K562 (cell line): ENCODE measurements around the gene CEP295NL. TPM values are rescaled to one million over a fixed set of nuclear protein-coding genes. Genes with fewer than 3 reads are reported as not detected.

Source experiments
- ATAC-seq: fragments of 200-7000 bp; cut with Tn5 transposase; 3 replicates; pipeline ENCODE4 v1.9.1; 2020; ENCODE audit warnings: moderate library complexity
- BruUV-seq: library from RNA; stranded (reverse); fragments of 400-500 nt; replicated peaks from 2 replicates; lab custom pipeline; 2021; lab: Mats Ljungman, UMichigan
- CTCF ChIA-PET: fragments of 300-600 bp; formaldehyde crosslinking; extraction: SDS; loops from one replicate; lab custom pipeline; 2021; ENCODE audit warnings: low intra/inter-chr PET ratio; lab: Yijun Ruan, JAX
- POLR2A ChIA-PET: fragments of 300-600, 350-650 bp; sonication (Branson Sonifier 250); formaldehyde crosslinking; extraction: SDS; loops from one replicate; lab custom pipeline; 2021; ENCODE audit warnings: antibody characterized with exemption, inconsistent platforms; lab: Yijun Ruan, JAX
- DNase-seq, 4 experiments: peaks; one replicate each; pipeline versions ENCODE4 v3.0.0 to v3.0.0-alpha.2; 2011 to 2018; ENCODE audit warnings: low spot score in 3 of 4, mixed read lengths in 3 of 4; ENCODE audit errors: extremely low read depth in 1 of 4
- FAIRE-seq: peaks from 2 replicates; lab custom pipeline; 2011; peaks lifted over from hg19 to GRCh38; lab: Jason Lieb, UNC
- H2AFZ ChIP-seq: 2 replicates; pipeline ENCODE4 v1.6.0; 2011; ENCODE audit warnings: low read depth, low read length, control low read depth, inconsistent platforms
- H3K27ac ChIP-seq: fragments of 200-600 bp; 3 replicates; pipeline ENCODE4 v1.8.0; 2011; ENCODE audit warnings: low read depth, mild to moderate bottlenecking, control low read depth, inconsistent platforms, low read length, moderate library complexity, mixed read lengths; ENCODE audit errors: extremely low read depth
- H3K27me3 ChIP-seq, 2 experiments: fragments of 300-600 bp in 1 of 2; 2 replicates in 1 of 2; 3 replicates in 1 of 2; pipeline versions ENCODE4 v1.6.0 to v1.8.0; 2011; ENCODE audit warnings: inconsistent platforms in 2 of 2, low read length in 2 of 2, mild to moderate bottlenecking in 1 of 2, mixed read lengths in 1 of 2, moderate library complexity in 1 of 2; ENCODE audit not compliant: control insufficient read depth in 2 of 2, insufficient read depth in 2 of 2
- H3K36me3 ChIP-seq: fragments of 300-600 bp; 3 replicates; pipeline ENCODE4 v1.8.0; 2011; ENCODE audit warnings: mild to moderate bottlenecking, low read length, inconsistent platforms; ENCODE audit not compliant: control insufficient read depth, insufficient read depth
- H3K4me1 ChIP-seq, 2 experiments: fragments of 200-600 bp in 1 of 2; replicated peaks in 1 of 2; 2 replicates in 1 of 2; 3 replicates in 1 of 2; pipeline versions ENCODE4 v1.5.1 to v1.8.0; 2011; ENCODE audit warnings: inconsistent platforms in 2 of 2, low read length in 2 of 2, mild to moderate bottlenecking in 1 of 2, mixed read lengths in 1 of 2, moderate library complexity in 1 of 2; ENCODE audit not compliant: control insufficient read depth in 2 of 2, insufficient read depth in 2 of 2
- H3K4me2 ChIP-seq: 2 replicates; pipeline ENCODE4 v1.6.1; 2011; ENCODE audit warnings: low read length, control low read depth, inconsistent platforms, mixed read lengths; ENCODE audit not compliant: insufficient read depth
- H3K4me3 ChIP-seq: fragments of 200-600 bp; sonication (generic), shearing (Covaris generic); 2 replicates; pipeline ENCODE4 v1.5.1; 2016; ENCODE audit warnings: control low read depth, inconsistent platforms
- H3K79me2 ChIP-seq: fragments of 200-600 bp; 3 replicates; pipeline ENCODE4 v1.8.0; 2011; ENCODE audit warnings: low read length, inconsistent platforms; ENCODE audit not compliant: control insufficient read depth, insufficient read depth
- H3K9ac ChIP-seq, 2 experiments: 2 replicates each; pipeline versions ENCODE4 v1.6.0 to v1.6.1; 2011; ENCODE audit warnings: low read depth in 2 of 2, low read length in 2 of 2, control low read depth in 1 of 2, inconsistent platforms in 1 of 2, mild to moderate bottlenecking in 1 of 2, mixed read lengths in 1 of 2; ENCODE audit not compliant: insufficient read depth in 1 of 2
- H3K9me1 ChIP-seq: one replicate; pipeline ENCODE4 v1.6.0; 2011; ENCODE audit warnings: inconsistent platforms, mild to moderate bottlenecking, low read length, moderate library complexity; ENCODE audit not compliant: control insufficient read depth, insufficient read depth
- H3K9me3 ChIP-seq: replicated peaks from 2 replicates; pipeline ENCODE4 v1.5.1; 2011; ENCODE audit warnings: low read depth, low read length, inconsistent platforms; ENCODE audit not compliant: control insufficient read depth, insufficient read depth
- H4K20me1 ChIP-seq: replicated peaks from 2 replicates; pipeline ENCODE4 v1.6.1; 2011; ENCODE audit warnings: low read length, inconsistent platforms, mixed read lengths; ENCODE audit not compliant: control insufficient read depth, insufficient read depth
- CBX2 ChIP-seq: fragments of 200-600 bp; sonication (generic); IDR thresholded peaks from one replicate; pipeline ENCODE4 v1.6.1; 2012; ENCODE audit warnings: mild to moderate bottlenecking, low read length, inconsistent platforms; ENCODE audit not compliant: insufficient read depth, poor library complexity, severe bottlenecking
- DPF2 ChIP-seq: fragments of 450-650 bp; IDR thresholded peaks from 2 replicates; pipeline ENCODE4 v1.6.1; 2016
- E2F3 ChIP-seq: fragments of 250-450 bp; sonication (Bioruptor Pico); IDR thresholded peaks from 2 replicates; pipeline ENCODE4 v1.4.0; 2020; ENCODE audit warnings: mild to moderate bottlenecking
- HDGF ChIP-seq: fragments of 450-650 bp; IDR thresholded peaks from 2 replicates; pipeline ENCODE4 v1.6.1; 2016
- HINFP ChIP-seq: fragments of 450-650 bp; conservative IDR thresholded peaks from 2 replicates; pipeline ENCODE4 v1.6.1; 2016; ENCODE audit warnings: missing genetic modification characterization, low read depth, mild to moderate bottlenecking, control low read depth, missing compliant biosample characterization
- HMGN3 ChIP-seq: IDR thresholded peaks from 2 replicates; pipeline ENCODE4 v1.6.1; 2011; ENCODE audit warnings: borderline replicate concordance, low read depth, mild to moderate bottlenecking, mixed read lengths, low read length; ENCODE audit not compliant: insufficient read length; ENCODE audit errors: extremely low read depth
- MTF1 ChIP-seq: fragments of 250-450 bp; sonication (Bioruptor Pico); IDR thresholded peaks from 2 replicates; pipeline ENCODE4 v1.9.0; 2021; ENCODE audit warnings: moderate library complexity, mild to moderate bottlenecking, inconsistent platforms, borderline replicate concordance
- MYBL2 ChIP-seq, 2 experiments: fragments of 450-650 bp in 1 of 2; sonication (generic) in 1 of 2; formaldehyde crosslinking in 1 of 2; IDR thresholded peaks; 2 replicates each; pipeline versions ENCODE4 v1.6.1 to v1.8.1; 2017 to 2022; ENCODE audit warnings: borderline replicate concordance in 1 of 2, inconsistent platforms in 1 of 2, low read depth in 1 of 2, mild to moderate bottlenecking in 1 of 2, missing genetic modification reagents in 1 of 2, moderate library complexity in 1 of 2
- NUFIP1 ChIP-seq: fragments of 450-650 bp; IDR thresholded peaks from 2 replicates; pipeline ENCODE4 v1.6.1; 2018; ENCODE audit not compliant: partially characterized antibody
- SETDB1 ChIP-seq: IDR thresholded peaks from one replicate; pipeline ENCODE4 v1.6.1; 2012; ENCODE audit warnings: low read length, control low read depth, inconsistent platforms
- SMARCE1 ChIP-seq: fragments of 450-650 bp; IDR thresholded peaks from 2 replicates; pipeline ENCODE4 v1.7.1; 2016; ENCODE audit warnings: mild to moderate bottlenecking
- TCFL5 ChIP-seq: fragments of 250-450 bp; sonication (Bioruptor Pico); conservative IDR thresholded peaks from 2 replicates; pipeline ENCODE4 v1.6.1; 2021; ENCODE audit warnings: mild to moderate bottlenecking, moderate library complexity, matching md5 sums
- ZC3H8 ChIP-seq: fragments of 450-650 bp; IDR thresholded peaks from 2 replicates; pipeline ENCODE4 v1.6.1; 2017
- WGBS: fragments of 100-300 bp; shearing (Covaris generic); methylation state at CpG from one replicate; pipeline ENCODE4 v1.1.6; 2016; ENCODE audit warnings: low coverage, mixed read lengths; ENCODE audit not compliant: insufficient coverage; ENCODE audit errors: missing lambda C conversion rate; 5-methylcytosine and 5-hydroxymethylcytosine counted together
- in situ Hi-C: fragments of 300-500 bp; cut with MboI; formaldehyde crosslinking; loops from 4 replicates; pipeline ENCODE4 v1.15.0; 2018; ENCODE audit warnings: inconsistent platforms, mixed read lengths
- intact Hi-C: fragments of 100-400 bp; cut with micrococcal nuclease; formaldehyde crosslinking; loops from 2 replicates; pipeline ENCODE4 v1.14.2; 2022
- polyA plus RNA-seq, 8 experiments: library from polyadenylated mRNA; depleted of rRNA in 4 of 8; stranded (reverse) in 5 of 8; unstranded in 3 of 8; fragments of >200 nt; fragmentation: Nextera tagmentation in 2 of 8; fragmentation: Illumina TruSeq in 1 of 8; extraction: Ambion mirVana in 2 of 8; extraction: Trizol in 1 of 8; gene quantifications; 2 replicates each; pipeline versions ENCODE4 v1.2.1 to v1.2.3, GENCODE V29; 2011 to 2014; ENCODE audit warnings: inconsistent platforms in 1 of 8, missing spikeins in 1 of 8
- total RNA-seq, 7 experiments: library from RNA; depleted of rRNA in 6 of 7; stranded (reverse); fragments of >200 nt in 6 of 7; fragmentation: Illumina TruSeq in 2 of 7; extraction: Trizol in 2 of 7; gene quantifications; 2 replicates each; pipeline versions ENCODE4 v1.2.1 to v1.2.3, GENCODE V29; 2011 to 2021; ENCODE audit warnings: low replicate concordance in 1 of 7

The CEP295NL gene
- total and polyA plus RNA-seq, 9 of the 15 experiments (the other 6 are each of a cell fraction or from before 2014, with no cell fraction given): not detected

DNA sequence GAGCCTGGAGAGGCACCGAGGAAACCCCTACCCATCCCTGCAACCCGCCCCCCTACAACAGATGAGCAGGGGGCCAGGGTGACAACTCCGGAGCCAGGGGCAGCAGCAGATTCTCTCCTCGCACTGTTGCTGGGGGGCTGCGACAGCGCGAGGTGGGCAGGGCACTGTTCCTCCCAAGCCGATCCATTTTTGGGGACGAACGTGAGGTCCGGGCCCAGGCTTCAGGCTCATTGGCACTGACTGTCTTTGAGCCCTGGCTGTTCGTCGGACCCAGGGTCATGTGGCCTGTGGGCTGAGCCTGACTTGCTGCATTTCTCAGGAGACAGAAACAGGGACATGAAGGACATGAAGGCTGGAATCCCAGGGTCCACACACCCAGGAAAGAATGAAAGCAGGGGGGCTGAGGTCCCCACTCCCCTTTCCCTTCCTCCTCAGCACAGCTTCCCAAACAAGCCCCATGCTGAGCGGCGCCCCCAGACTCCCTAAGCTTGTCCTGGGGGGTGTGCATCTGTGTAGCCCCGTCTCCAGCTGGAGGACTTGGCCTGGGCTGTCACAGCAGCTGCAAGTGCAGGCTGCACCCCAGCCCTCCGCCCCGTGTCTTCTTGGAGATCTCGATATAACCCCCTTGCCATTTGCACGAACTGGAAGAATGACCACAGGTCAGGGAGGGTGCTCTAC lies 18.7 kb downstream of the CEP295NL start:
- BruUV-seq: no TSS peak
- Histone ChIP-seq H3K27me3 (peaks cover 24 to 56% of the 10 kb centered on the region in 2 experiments), H3K4me3 (no peak overlapping the region), H2AFZ (no peak overlapping the region), H3K9ac (peak overlapping the region in 1 of 2 experiments; percentile 14; a peak in 1 of 4 replicates), H3K4me1 (peaks cover 16 to 34% of the 10 kb centered on the region in 2 experiments), H3K9me3 (no peaks in the 10 kb centered on the region), H3K27ac (no peak overlapping the region), H3K79me2 (no peaks in the 10 kb centered on the region), H4K20me1 (peaks cover 4% of the 10 kb centered on the region; the same call in 1 of the 2 replicates), H3K4me2 (no peak overlapping the region), H3K36me3 (no peaks in the 10 kb centered on the region), H3K9me1 (peaks cover 4% of the 10 kb centered on the region)
- DNase-seq (no peak), ATAC-seq (no peak), FAIRE-seq (no peak)
- in situ Hi-C loops: loop anchor here (5.0 kb wide), 1 partner anchor 83 kb away; no protein-coding TSS in a partner anchor
- intact Hi-C loops: no loop called here
- POLR2A ChIA-PET: no interaction called here
- TF ChIP-seq TCFL5 (no peak), MTF1 (CRISPR knock-in tag) (no peak), MYBL2 (IDR thresholded peaks at IDR 0.05; ENCODE audit: low read depth) (no peak), MYBL2 (CRISPR knock-in tag; IDR thresholded peaks at IDR 0.05; ENCODE audit: borderline replicate concordance) (no peak), CBX2 (no peak), NUFIP1 (no peak), HMGN3 (no peak), HDGF (no peak), E2F3 (CRISPR knock-in tag) (no peak), HINFP (tag) (no peak), ZC3H8 (no peak), DPF2 (no peak), SETDB1 (no peak), SMARCE1 (no peak)
- WGBS: 39% methylated on average over 18 of the region's 20 CpGs
- CTCF ChIA-PET: no interaction called here
